Tibial nerve (tissue), 4 donors: ENCODE data around the gene GAB1. TPM values are rescaled to one million over a fixed set of nuclear protein-coding genes. Genes with fewer than 3 reads are reported as not detected.

Experiments
- DNase-seq, 2 donors: peaks; one replicate each; pipeline ENCODE4 v3.0.0-alpha.2; 2019; ENCODE audit warnings: low spot score in 2 of 2
- H3K27ac ChIP-seq, 4 donors: fragments of 200-600 bp; sonication (generic) in 3 of 4; one replicate each; pipeline ENCODE4 v1.5.1; 2017 to 2019; ENCODE audit warnings: mild to moderate bottlenecking in 1 of 4
- H3K27me3 ChIP-seq, 2 donors: fragments of 200-600 bp; sonication (generic) in 1 of 2; one replicate each; pipeline versions ENCODE4 v1.5.1 to v1.6.0; 2017 to 2019
- H3K36me3 ChIP-seq, 3 donors: fragments of 200-600 bp; sonication (generic); one replicate each; pipeline ENCODE4 v1.5.1; 2018 to 2019
- H3K4me1 ChIP-seq, 4 donors: fragments of 200-600 bp; sonication (generic) in 3 of 4; one replicate each; pipeline ENCODE4 v1.5.1; 2017 to 2019
- H3K4me3 ChIP-seq, 4 donors: fragments of 200-600 bp; sonication (generic) in 3 of 4; one replicate each; pipeline ENCODE4 v1.5.1; 2017 to 2019; ENCODE audit warnings: mild to moderate bottlenecking in 1 of 4, moderate library complexity in 1 of 4
- H3K9me3 ChIP-seq, 4 donors: fragments of 200-600 bp; sonication (generic) in 3 of 4; one replicate each; pipeline ENCODE4 v1.5.1; 2017 to 2019
- EP300 ChIP-seq, 2 donors: sonication (generic); formaldehyde crosslinking; IDR thresholded peaks; one replicate each; pipeline ENCODE4 v1.6.1; 2017; ENCODE audit warnings: antibody characterized with exemption in 2 of 2, mild to moderate bottlenecking in 1 of 2
- POLR2A ChIP-seq, 2 donors: fragments of 450-650 bp; IDR thresholded peaks; one replicate each; pipeline ENCODE4 v1.6.1; 2017; ENCODE audit warnings: antibody characterized with exemption in 2 of 2, mild to moderate bottlenecking in 2 of 2, moderate library complexity in 2 of 2
- WGBS, 2 donors: methylation state at CpG; one replicate each; pipeline ENCODE4 v1.1.5; 2018; 5-methylcytosine and 5-hydroxymethylcytosine counted together
- total RNA-seq, 4 donors: library from RNA; depleted of rRNA; stranded (reverse); fragments of >200 nt; gene quantifications; one replicate each; pipeline ENCODE4 v1.1.0, GENCODE V29; 2016
- TF ChIP-seq, protein P1 (sequence below), 5 experiments: fragments of 200-600 bp in 3 of 5; fragments of 450-650 bp in 2 of 5; sonication (generic) in 3 of 5; IDR thresholded peaks; one replicate each; pipeline ENCODE4 v1.5.1; 2016 to 2019; ENCODE audit warnings: antibody characterized with exemption in 5 of 5, mild to moderate bottlenecking in 3 of 5, moderate library complexity in 2 of 5

The GAB1 gene
- total RNA-seq, 4 donors from 2014 or later: 50.7 to 123 (median 81.4) TPM

DNA sequence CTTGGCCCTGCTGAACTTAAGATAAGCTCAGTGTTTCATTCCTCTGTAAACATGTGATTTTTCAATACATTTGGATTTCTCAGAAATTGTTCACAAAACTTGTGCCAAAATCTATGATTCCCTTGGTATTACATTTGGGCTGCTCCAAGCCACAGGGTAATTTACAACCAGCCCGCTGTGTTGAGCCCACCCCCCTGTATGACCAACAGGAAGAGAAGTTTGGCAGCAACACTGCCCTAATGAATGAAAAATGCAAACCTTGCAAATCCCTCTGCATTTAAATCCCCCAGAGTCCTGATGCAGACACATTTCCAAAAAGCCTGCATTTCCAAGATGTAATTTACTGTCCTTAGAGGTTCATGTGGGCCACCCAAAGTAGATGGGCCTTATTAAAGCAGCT is 34.1 kb upstream of the GAB1 start:
- no peak overlapping the region for H3K4me3 ChIP-seq
- no peaks in the 10 kb centered on the region for H3K9me3 ChIP-seq
- no peak overlapping the region for H3K27ac ChIP-seq
- TF ChIP-seq POLR2A (IDR thresholded peaks at IDR 0.05) (no peak), EP300 (IDR thresholded peaks at IDR 0.05) (no peak)
- TF ChIP-seq, protein P1, sequence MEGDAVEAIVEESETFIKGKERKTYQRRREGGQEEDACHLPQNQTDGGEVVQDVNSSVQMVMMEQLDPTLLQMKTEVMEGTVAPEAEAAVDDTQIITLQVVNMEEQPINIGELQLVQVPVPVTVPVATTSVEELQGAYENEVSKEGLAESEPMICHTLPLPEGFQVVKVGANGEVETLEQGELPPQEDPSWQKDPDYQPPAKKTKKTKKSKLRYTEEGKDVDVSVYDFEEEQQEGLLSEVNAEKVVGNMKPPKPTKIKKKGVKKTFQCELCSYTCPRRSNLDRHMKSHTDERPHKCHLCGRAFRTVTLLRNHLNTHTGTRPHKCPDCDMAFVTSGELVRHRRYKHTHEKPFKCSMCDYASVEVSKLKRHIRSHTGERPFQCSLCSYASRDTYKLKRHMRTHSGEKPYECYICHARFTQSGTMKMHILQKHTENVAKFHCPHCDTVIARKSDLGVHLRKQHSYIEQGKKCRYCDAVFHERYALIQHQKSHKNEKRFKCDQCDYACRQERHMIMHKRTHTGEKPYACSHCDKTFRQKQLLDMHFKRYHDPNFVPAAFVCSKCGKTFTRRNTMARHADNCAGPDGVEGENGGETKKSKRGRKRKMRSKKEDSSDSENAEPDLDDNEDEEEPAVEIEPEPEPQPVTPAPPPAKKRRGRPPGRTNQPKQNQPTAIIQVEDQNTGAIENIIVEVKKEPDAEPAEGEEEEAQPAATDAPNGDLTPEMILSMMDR (IDR thresholded peaks at IDR 0.05): no peak
- H3K27me3 ChIP-seq: no peaks in the 10 kb centered on the region
- no peaks in the 10 kb centered on the region for H3K36me3 ChIP-seq
- no peak for DNase-seq
- H3K4me1 ChIP-seq: peaks cover 0 to 16% (median 0%) of the 10 kb centered on the region in 4 donors
- 6 to 7% methylated on average over 1 of the region's 1 CpG for WGBS, 2 donors

GRCh38 chr4:143306788-143307187 is 29.9 kb upstream of the GAB1 start:
- Histone ChIP-seq H3K36me3 (no peaks in the 10 kb centered on the region), H3K27me3 (no peaks in the 10 kb centered on the region), H3K4me1 (peaks cover 0 to 16% (median 0%) of the 10 kb centered on the region in 4 donors), H3K27ac (no peak overlapping the region), H3K9me3 (no peaks in the 10 kb centered on the region), H3K4me3 (no peak overlapping the region)
- TF ChIP-seq, protein P1 (IDR thresholded peaks at IDR 0.05): no peak
- no peak for TF ChIP-seq EP300 (IDR thresholded peaks at IDR 0.05)
- no peak for TF ChIP-seq POLR2A (IDR thresholded peaks at IDR 0.05)
- 85 to 89% methylated on average over 3 of the region's 3 CpGs for WGBS, 2 donors
- no peak for DNase-seq

GRCh38 chr4:143307531-143307930 is 29.1 kb upstream of the GAB1 start:
- Histone ChIP-seq H3K36me3 (no peaks in the 10 kb centered on the region), H3K4me3 (no peak overlapping the region), H3K27ac (no peak overlapping the region), H3K27me3 (no peaks in the 10 kb centered on the region), H3K4me1 (peaks cover 0 to 11% (median 0%) of the 10 kb centered on the region in 4 donors), H3K9me3 (no peaks in the 10 kb centered on the region)
- 92 to 95% methylated on average over 1 of the region's 1 CpG for WGBS, 2 donors
- DNase-seq: no peak
- TF ChIP-seq, protein P1 (IDR thresholded peaks at IDR 0.05): no peak
- TF ChIP-seq POLR2A (IDR thresholded peaks at IDR 0.05) (no peak), EP300 (IDR thresholded peaks at IDR 0.05) (no peak)

- H3K9me3 ChIP-seq: no peaks in the 10 kb centered on the region
- H3K36me3 ChIP-seq: no peaks in the 10 kb centered on the region
- H3K27me3 ChIP-seq: no peaks in the 10 kb centered on the region
- no peak overlapping the region for H3K27ac ChIP-seq
- H3K4me1 ChIP-seq: peaks cover 0 to 8% (median 0%) of the 10 kb centered on the region in 4 donors
- TF ChIP-seq EP300 (IDR thresholded peaks at IDR 0.05) (no peak), POLR2A (IDR thresholded peaks at IDR 0.05) (no peak)
- TF ChIP-seq, protein P1 (IDR thresholded peaks at IDR 0.05): no peak
- DNase-seq: no peak
- no peak overlapping the region for H3K4me3 ChIP-seq
Observed at GRCh38 chr4:143308377-143308776, 28.3 kb upstream of the GAB1 start.

DNA sequence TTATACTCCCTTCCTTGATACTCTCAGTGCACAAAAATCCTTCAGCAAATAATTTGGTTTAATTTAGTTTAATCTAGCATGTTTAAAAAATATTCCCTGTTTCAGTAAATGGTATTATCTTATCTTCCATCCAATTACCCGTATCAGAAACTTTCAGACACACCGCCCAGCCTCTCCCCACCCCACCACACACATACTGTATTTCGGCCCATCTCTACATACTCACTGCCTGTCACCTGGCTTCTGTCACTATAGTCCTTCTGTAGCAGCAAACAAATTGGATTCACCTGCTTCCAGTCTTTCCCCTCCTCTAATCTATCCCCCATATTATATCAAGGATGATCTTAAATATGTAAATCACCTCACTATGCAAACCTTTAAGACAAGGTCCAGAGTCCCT is 24.8 kb upstream of the GAB1 start:
- Histone ChIP-seq H3K4me3 (no peak overlapping the region), H3K36me3 (no peaks in the 10 kb centered on the region), H3K27me3 (no peaks in the 10 kb centered on the region), H3K9me3 (no peaks in the 10 kb centered on the region), H3K27ac (no peak overlapping the region), H3K4me1 (peaks cover 0 to 11% (median 0%) of the 10 kb centered on the region in 4 donors)
- no peak for DNase-seq
- TF ChIP-seq EP300 (IDR thresholded peaks at IDR 0.05): no peak
- TF ChIP-seq POLR2A (IDR thresholded peaks at IDR 0.05): no peak
- TF ChIP-seq, protein P1 (IDR thresholded peaks at IDR 0.05): no peak
- WGBS, 2 donors: 83 to 93% methylated on average over 3 of the region's 3 CpGs
